Stimulated activated memory B cell treated with anti-CD40 and anti-IgM and Interleukin-4, amounts not matched to agents 10 μg/mL and 1 μg/mL and 100 μg/mL, for 72 hours (primary cell): Measurements from ENCODE around the gene DENND1B.

ENCODE experiments used
- ATAC-seq: fragments of 150-1000 bp; cut with Tn5 transposase; 2 replicates; pipeline ENCODE4 v1.10.0; 2021
- H3K27ac Mint-ChIP-seq: one replicate; pipeline ENCODE4 v1.8.0; 2022; ENCODE audit warnings: mild to moderate bottlenecking, mixed read lengths
- H3K27me3 Mint-ChIP-seq: one replicate; pipeline ENCODE4 v1.8.0; 2022; ENCODE audit warnings: mixed read lengths
- H3K36me3 Mint-ChIP-seq: one replicate; pipeline ENCODE4 v1.8.0; 2022; ENCODE audit warnings: mixed read lengths
- H3K4me1 Mint-ChIP-seq: one replicate; pipeline ENCODE4 v1.8.0; 2022; ENCODE audit warnings: mixed read lengths
- H3K4me3 Mint-ChIP-seq: one replicate; pipeline ENCODE4 v1.8.0; 2022; ENCODE audit warnings: mild to moderate bottlenecking, moderate library complexity, mixed read lengths
- H3K9me3 Mint-ChIP-seq: one replicate; pipeline ENCODE4 v1.8.0; 2022; ENCODE audit warnings: mixed read lengths

DENND1B gene

GRCh38 chr1:197485790-197486189, 289.5 kb downstream of the DENND1B start:
- ATAC-seq: no peak
- peaks cover 8% of the 10 kb centered on the region for H3K9me3 Mint-ChIP-seq
- H3K27ac Mint-ChIP-seq: no peak overlapping the region

DNA sequence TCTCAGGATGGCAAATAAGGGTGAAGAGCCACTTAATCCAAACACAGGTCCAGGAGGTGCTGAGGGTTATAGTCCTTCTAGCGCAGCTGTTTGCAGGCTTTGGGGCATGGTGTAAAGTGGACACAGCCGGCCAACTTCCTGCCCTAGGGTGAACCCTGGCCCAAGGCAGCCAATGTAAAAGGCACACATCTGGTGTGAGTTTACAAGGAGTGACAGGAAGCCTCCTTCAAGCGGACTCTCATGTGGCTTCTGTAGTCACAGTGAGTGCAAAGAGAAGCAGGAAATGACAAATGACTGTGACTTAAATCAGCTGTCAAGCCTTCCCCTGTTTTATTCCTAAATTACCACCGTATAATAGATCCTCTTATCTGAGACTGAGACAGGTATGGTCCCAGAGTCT, 294.2 kb downstream of the DENND1B start:
- Mint-ChIP-seq H3K9me3 (no peaks in the 10 kb centered on the region), H3K4me3 (no peak overlapping the region), H3K4me1 (no peaks in the 10 kb centered on the region), H3K27ac (no peak overlapping the region), H3K27me3 (peaks cover 12% of the 10 kb centered on the region), H3K36me3 (no peaks in the 10 kb centered on the region)
- ATAC-seq: peak; percentile 42

More at GRCh38 chr1:197485790-197486189, 289.5 kb downstream of the DENND1B start:
- no peaks in the 10 kb centered on the region for H3K4me1 Mint-ChIP-seq
- no peak overlapping the region for H3K4me3 Mint-ChIP-seq
- H3K27me3 Mint-ChIP-seq: peaks cover 53% of the 10 kb centered on the region
- no peaks in the 10 kb centered on the region for H3K36me3 Mint-ChIP-seq

DNA sequence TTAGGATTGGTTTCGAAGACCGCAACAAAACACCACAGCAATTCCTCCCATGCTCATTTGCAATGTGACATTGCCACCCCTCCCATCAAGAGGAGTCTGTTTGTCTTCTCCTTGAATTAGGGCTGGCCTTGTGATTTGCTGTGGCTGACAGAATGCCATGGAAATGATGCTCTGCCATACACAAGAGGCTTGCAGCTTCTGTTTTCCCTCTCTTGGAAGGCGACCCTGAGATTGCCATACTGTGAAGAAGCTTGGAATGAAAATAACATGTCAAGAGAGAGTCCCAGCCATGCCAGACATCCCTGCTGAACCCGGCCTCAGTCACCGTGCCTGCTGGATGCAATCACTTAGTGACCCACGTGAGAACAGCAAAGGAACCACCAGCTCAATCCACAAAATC, 294.8 kb downstream of the DENND1B start:
- ATAC-seq: no peak
- Mint-ChIP-seq H3K4me1 (no peaks in the 10 kb centered on the region), H3K27me3 (peaks cover 6% of the 10 kb centered on the region), H3K27ac (no peak overlapping the region), H3K4me3 (no peak overlapping the region), H3K36me3 (no peaks in the 10 kb centered on the region), H3K9me3 (no peaks in the 10 kb centered on the region)

- Mint-ChIP-seq H3K27ac (no peak overlapping the region), H3K9me3 (no peaks in the 10 kb centered on the region), H3K4me1 (peaks cover 6% of the 10 kb centered on the region), H3K4me3 (no peak overlapping the region), H3K27me3 (peaks cover 13% of the 10 kb centered on the region), H3K36me3 (no peaks in the 10 kb centered on the region)
- no peak for ATAC-seq
These were observed 303.1 kb downstream of the DENND1B start for GRCh38 chr1:197472141-197472540.

DNA sequence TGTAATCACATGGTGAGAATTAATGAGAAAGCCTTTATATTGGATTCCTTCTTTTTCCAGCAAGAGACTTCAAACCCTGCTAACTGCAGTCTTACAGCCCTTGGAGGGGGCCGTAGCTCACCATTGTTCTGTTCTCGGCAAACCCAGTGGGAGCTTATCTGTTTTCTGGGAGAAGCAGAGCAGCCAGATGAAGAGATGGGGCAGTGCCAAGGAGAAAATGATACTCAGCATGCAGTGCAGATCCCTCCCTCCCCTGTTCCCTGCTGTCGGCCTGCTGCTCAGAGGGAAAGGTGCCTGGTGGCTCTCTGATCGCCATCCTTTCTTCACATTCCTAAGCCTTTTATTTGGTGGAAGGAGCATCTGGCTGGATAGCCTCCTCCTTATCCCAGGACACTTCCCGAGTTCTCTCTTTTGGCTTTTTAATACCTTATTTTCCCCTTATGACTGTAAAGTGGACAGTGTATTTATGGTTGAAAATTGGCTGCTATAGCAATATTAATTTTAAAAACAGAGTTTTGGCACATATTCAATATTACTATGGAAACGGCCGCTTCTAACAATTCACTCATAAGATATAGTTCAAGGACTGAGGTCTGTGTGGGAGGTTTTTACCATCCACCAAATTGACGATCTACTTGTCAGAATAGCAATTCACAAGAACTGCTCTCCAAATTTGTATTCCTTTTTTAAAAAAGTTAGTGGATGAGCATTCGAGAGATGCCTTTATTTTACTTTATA, 303.9 kb downstream of the DENND1B start:
- Mint-ChIP-seq H3K27me3 (peaks cover 13% of the 10 kb centered on the region), H3K9me3 (no peaks in the 10 kb centered on the region), H3K27ac (no peak overlapping the region), H3K36me3 (no peaks in the 10 kb centered on the region), H3K4me1 (peaks cover 6% of the 10 kb centered on the region), H3K4me3 (no peak overlapping the region)
- ATAC-seq: no peak

DNA sequence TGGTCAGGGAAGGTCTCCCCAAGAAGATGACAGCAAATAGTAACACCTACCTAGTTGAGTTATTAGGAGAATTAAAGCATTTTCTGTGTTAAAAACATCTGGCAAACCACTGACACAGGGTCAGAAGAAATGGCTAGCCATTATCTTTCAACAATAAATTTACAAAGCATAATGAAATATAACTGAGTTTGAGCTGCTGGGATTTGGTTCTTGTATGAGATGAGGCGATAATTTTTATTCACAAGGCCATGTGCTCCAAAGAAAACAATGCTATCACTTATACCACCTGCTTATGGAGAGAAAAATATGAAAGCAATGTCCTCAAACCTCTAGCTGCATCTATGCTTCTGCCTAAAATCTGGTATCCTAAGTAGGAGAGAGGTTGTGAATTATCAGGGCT, 304.9 kb downstream of the DENND1B start:
- H3K27ac Mint-ChIP-seq: no peak overlapping the region
- H3K4me1 Mint-ChIP-seq: peaks cover 6% of the 10 kb centered on the region
- peaks cover 13% of the 10 kb centered on the region for H3K27me3 Mint-ChIP-seq
- no peak overlapping the region for H3K4me3 Mint-ChIP-seq
- no peaks in the 10 kb centered on the region for H3K9me3 Mint-ChIP-seq
- no peak for ATAC-seq
- no peaks in the 10 kb centered on the region for H3K36me3 Mint-ChIP-seq

- peaks cover 13% of the 10 kb centered on the region for H3K27me3 Mint-ChIP-seq
These were observed 305.6 kb downstream of the DENND1B start for GRCh38 chr1:197469620-197470210.

GRCh38 chr1:197468543-197469175, 306.6 kb downstream of the DENND1B start:
- no peak overlapping the region for H3K4me3 Mint-ChIP-seq
- H3K27me3 Mint-ChIP-seq: peaks cover 13% of the 10 kb centered on the region
- no peak overlapping the region for H3K27ac Mint-ChIP-seq
- no peaks in the 10 kb centered on the region for H3K36me3 Mint-ChIP-seq
- no peaks in the 10 kb centered on the region for H3K9me3 Mint-ChIP-seq
- ATAC-seq: no peak
- H3K4me1 Mint-ChIP-seq: peaks cover 6% of the 10 kb centered on the region

More at GRCh38 chr1:197469620-197470210, 305.6 kb downstream of the DENND1B start:
- Mint-ChIP-seq H3K27ac (no peak overlapping the region), H3K9me3 (no peaks in the 10 kb centered on the region), H3K4me3 (no peak overlapping the region), H3K4me1 (peaks cover 6% of the 10 kb centered on the region), H3K36me3 (no peaks in the 10 kb centered on the region)
- ATAC-seq: no peak

- Mint-ChIP-seq H3K27me3 (peaks cover 13% of the 10 kb centered on the region), H3K27ac (no peak overlapping the region), H3K4me3 (no peak overlapping the region), H3K9me3 (no peaks in the 10 kb centered on the region), H3K36me3 (no peaks in the 10 kb centered on the region), H3K4me1 (peaks cover 6% of the 10 kb centered on the region)
- no peak for ATAC-seq
These were observed 307.4 kb downstream of the DENND1B start for GRCh38 chr1:197467881-197468280.

DNA sequence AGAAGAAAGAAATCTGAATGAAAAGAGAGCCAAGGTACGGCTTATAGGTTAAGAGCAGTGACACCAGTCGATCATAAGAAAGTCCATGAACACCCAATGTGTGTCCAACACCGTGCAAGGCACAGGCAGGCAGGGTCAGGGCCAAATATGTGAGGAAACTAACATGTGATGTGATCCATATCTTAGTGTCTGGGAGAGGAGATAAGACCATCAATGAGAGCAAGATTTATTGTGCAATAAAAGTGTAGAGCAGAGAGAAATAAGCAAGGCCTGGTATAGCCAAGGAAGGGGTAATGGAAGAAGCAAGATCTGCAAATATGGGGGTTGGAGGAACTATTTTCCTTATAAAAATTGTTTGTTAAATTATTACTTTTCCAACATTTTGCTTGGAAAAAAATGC, 308.5 kb downstream of the DENND1B start:
- Mint-ChIP-seq H3K36me3 (no peaks in the 10 kb centered on the region), H3K4me3 (no peak overlapping the region), H3K27me3 (peaks cover 13% of the 10 kb centered on the region), H3K9me3 (no peaks in the 10 kb centered on the region), H3K4me1 (peaks cover 6% of the 10 kb centered on the region), H3K27ac (no peak overlapping the region)
- ATAC-seq: no peak

- peaks cover 13% of the 10 kb centered on the region for H3K27me3 Mint-ChIP-seq
- peaks cover 6% of the 10 kb centered on the region for H3K4me1 Mint-ChIP-seq
- no peak overlapping the region for H3K4me3 Mint-ChIP-seq
- H3K36me3 Mint-ChIP-seq: no peaks in the 10 kb centered on the region
- no peaks in the 10 kb centered on the region for H3K9me3 Mint-ChIP-seq
- no peak overlapping the region for H3K27ac Mint-ChIP-seq
- no peak for ATAC-seq
These were observed 309.6 kb downstream of the DENND1B start for GRCh38 chr1:197465528-197466327.

- H3K4me1 Mint-ChIP-seq: no peaks in the 10 kb centered on the region
- no peaks in the 10 kb centered on the region for H3K9me3 Mint-ChIP-seq
- no peak overlapping the region for H3K4me3 Mint-ChIP-seq
- no peaks in the 10 kb centered on the region for H3K36me3 Mint-ChIP-seq
- no peak for ATAC-seq
- H3K27me3 Mint-ChIP-seq: peaks cover 10% of the 10 kb centered on the region
- no peak overlapping the region for H3K27ac Mint-ChIP-seq
These were observed 311.2 kb downstream of the DENND1B start for GRCh38 chr1:197464044-197464443.

- Mint-ChIP-seq H3K9me3 (no peaks in the 10 kb centered on the region), H3K27me3 (peaks cover 1% of the 10 kb centered on the region), H3K4me3 (no peak overlapping the region), H3K36me3 (no peaks in the 10 kb centered on the region), H3K4me1 (no peaks in the 10 kb centered on the region), H3K27ac (no peak overlapping the region)
- no peak for ATAC-seq
These were observed 312.1 kb downstream of the DENND1B start for GRCh38 chr1:197463142-197463541.

- no peak overlapping the region for H3K4me3 Mint-ChIP-seq
- H3K27ac Mint-ChIP-seq: no peak overlapping the region
- H3K27me3 Mint-ChIP-seq: no peaks in the 10 kb centered on the region
- H3K36me3 Mint-ChIP-seq: no peaks in the 10 kb centered on the region
- no peaks in the 10 kb centered on the region for H3K9me3 Mint-ChIP-seq
- no peaks in the 10 kb centered on the region for H3K4me1 Mint-ChIP-seq
- ATAC-seq: no peak
These were observed 312.7 kb downstream of the DENND1B start for GRCh38 chr1:197462539-197462938.
